HCT116 (cell line): ENCODE measurements around the gene COL5A2. TPM values are rescaled to one million over a fixed set of nuclear protein-coding genes. Genes with fewer than 3 reads are reported as not detected.

ENCODE experiments used
- ATAC-seq: fragments of 200-7000 bp; cut with Tn5 transposase; 2 replicates; pipeline ENCODE4 v1.9.1; 2020; ENCODE audit warnings: mild to moderate bottlenecking, moderate library complexity
- BruUV-seq: library from RNA; stranded (reverse); fragments of 400-500 nt; replicated peaks from 2 replicates; lab custom pipeline; 2021; lab: Mats Ljungman, UMichigan
- CTCF ChIA-PET: fragments of 300-600 bp; sonication (Branson Sonifier 250); formaldehyde crosslinking; loops from one replicate; lab custom pipeline; 2021; ENCODE audit warnings: antibody characterized with exemption; lab: Charles Lee
- POLR2A ChIA-PET: fragments of 300-600, 350-600 bp; sonication (Branson Sonifier 250); formaldehyde crosslinking; loops from one replicate; lab custom pipeline; 2021; ENCODE audit warnings: antibody characterized with exemption; lab: Charles Lee
- RAD21 ChIA-PET, 2 experiments: fragments of 300-600 bp; sonication (Branson Sonifier 250); formaldehyde crosslinking; loops; one replicate each; lab custom pipeline; 2023; ENCODE audit warnings: low total read pairs in 2 of 2; ENCODE audit not compliant: uncharacterized antibody in 2 of 2, unreplicated experiment in 2 of 2, low non-redundant PET in 1 of 2; lab: Charles Lee
- DNase-seq: peaks from one replicate; pipeline ENCODE4 v3.0.0-alpha.2; 2010; ENCODE audit warnings: low read depth, low spot score
- H2AFZ ChIP-seq: fragments of 200-600 bp; shearing (Covaris generic), sonication (generic); 2 replicates; pipeline ENCODE4 v1.6.1; 2017; ENCODE audit warnings: low read depth, mixed run types, mixed read lengths, antibody characterized with exemption, low read length; ENCODE audit not compliant: poor library complexity, severe bottlenecking
- H3K27ac ChIP-seq: 2 replicates; pipeline ENCODE4 v1.5.1; 2012; ENCODE audit warnings: low read depth, low read length
- H3K27me3 ChIP-seq: fragments of 200-600 bp; sonication (generic); 2 replicates; pipeline ENCODE4 v1.6.1; 2016; ENCODE audit warnings: mixed run types, low read length, mixed read lengths; ENCODE audit not compliant: insufficient read depth
- H3K36me3 ChIP-seq, 2 experiments: fragments of 200-500 bp in 1 of 2; fragments of 200-600 bp in 1 of 2; sonication (Bioruptor generic) in 1 of 2; sonication (generic) in 1 of 2; 2 replicates each; pipeline versions ENCODE4 v1.5.1 to v1.6.1; 2014 to 2016; ENCODE audit warnings: low read length in 2 of 2, inconsistent platforms in 1 of 2, mixed read lengths in 1 of 2, mixed run types in 1 of 2; ENCODE audit not compliant: insufficient read depth in 2 of 2, control insufficient read depth in 1 of 2
- H3K4me1 ChIP-seq, 2 experiments: fragments of 200-600 bp in 1 of 2; sonication (generic) in 1 of 2; 2 replicates each; pipeline versions ENCODE4 v1.5.1 to v1.6.1; 2012 to 2017; ENCODE audit warnings: low read length in 2 of 2, inconsistent platforms in 1 of 2, mild to moderate bottlenecking in 1 of 2, mixed read lengths in 1 of 2, mixed run types in 1 of 2, moderate library complexity in 1 of 2; ENCODE audit not compliant: insufficient read depth in 2 of 2, control insufficient read depth in 1 of 2
- H3K4me2 ChIP-seq: fragments of 200-600 bp; sonication (generic); 2 replicates; pipeline ENCODE4 v1.6.1; 2017; ENCODE audit warnings: mixed run types, low read length, mixed read lengths
- H3K4me3 ChIP-seq, 2 experiments: fragments of 200-600 bp in 1 of 2; sonication (generic) in 1 of 2; replicated peaks in 1 of 2; 2 replicates each; pipeline ENCODE4 v1.5.1; 2011 to 2016; ENCODE audit warnings: low read length in 2 of 2, control low read depth in 1 of 2, low read depth in 1 of 2, mild to moderate bottlenecking in 1 of 2, mixed read lengths in 1 of 2, mixed run types in 1 of 2
- H3K79me2 ChIP-seq: fragments of 200-600 bp; sonication (generic); 2 replicates; pipeline ENCODE4 v1.6.1; 2017; ENCODE audit warnings: mild to moderate bottlenecking, mixed run types, low read length, moderate library complexity, mixed read lengths; ENCODE audit not compliant: insufficient read depth
- H3K9ac ChIP-seq: fragments of 200-600 bp; sonication (generic); 2 replicates; pipeline ENCODE4 v1.6.1; 2016; ENCODE audit warnings: low read length, mixed read lengths
- H3K9me2 ChIP-seq: fragments of 200-600 bp; sonication (generic), shearing (Covaris generic); 2 replicates; pipeline ENCODE4 v1.6.1; 2017; ENCODE audit warnings: mixed run types, mild to moderate bottlenecking, moderate library complexity; ENCODE audit not compliant: insufficient read depth
- H3K9me3 ChIP-seq, 2 experiments: fragments of 200-500 bp in 1 of 2; fragments of 200-600 bp in 1 of 2; sonication (Bioruptor generic) in 1 of 2; sonication (generic) in 1 of 2; 2 replicates each; pipeline ENCODE4 v1.6.1; 2014 to 2017; ENCODE audit warnings: low read length in 2 of 2, mixed read lengths in 2 of 2, inconsistent platforms in 1 of 2, low read depth in 1 of 2, mild to moderate bottlenecking in 1 of 2, mixed run types in 1 of 2, moderate library complexity in 1 of 2; ENCODE audit not compliant: control insufficient read depth in 1 of 2, insufficient read depth in 1 of 2
- H4K20me1 ChIP-seq: fragments of 200-600 bp; sonication (generic), shearing (Covaris generic); 2 replicates; pipeline ENCODE4 v1.6.1; 2017; ENCODE audit warnings: mixed run types, mild to moderate bottlenecking, moderate library complexity; ENCODE audit not compliant: insufficient read depth
- CBX3 ChIP-seq: IDR thresholded peaks from 2 replicates; pipeline ENCODE4 v1.6.1; 2012; ENCODE audit warnings: low read depth
- CTCF ChIP-seq, 3 experiments: fragments of 200-600 bp in 1 of 3; sonication (generic) in 1 of 3; IDR thresholded peaks in 2 of 3; conservative IDR thresholded peaks in 1 of 3; 2 replicates each; pipeline ENCODE4 v1.5.1; 2012 to 2017; ENCODE audit warnings: low read depth in 2 of 3, low read length in 2 of 3, antibody characterized with exemption in 1 of 3, borderline replicate concordance in 1 of 3, control low read depth in 1 of 3, mild to moderate bottlenecking in 1 of 3, mixed read lengths in 1 of 3, mixed run types in 1 of 3, moderate library complexity in 1 of 3; ENCODE audit not compliant: insufficient read depth in 1 of 3
- EGR1 ChIP-seq: IDR thresholded peaks from 2 replicates; pipeline ENCODE4 v1.6.1; 2012; ENCODE audit warnings: low read depth
- ELF1 ChIP-seq: IDR thresholded peaks from 2 replicates; pipeline ENCODE4 v1.6.1; 2012; ENCODE audit warnings: low read depth, borderline replicate concordance
- FOSL1 ChIP-seq: IDR thresholded peaks from 2 replicates; pipeline ENCODE4 v1.6.1; 2012; ENCODE audit warnings: low read depth
- JUND ChIP-seq: IDR thresholded peaks from 2 replicates; pipeline ENCODE4 v1.6.1; 2012
- MAX ChIP-seq: IDR thresholded peaks from 2 replicates; pipeline ENCODE4 v1.6.1; 2012
- RAD21 ChIP-seq: IDR thresholded peaks from 2 replicates; pipeline ENCODE4 v1.6.1; 2012; ENCODE audit warnings: low read depth, mild to moderate bottlenecking
- REST ChIP-seq: IDR thresholded peaks from 2 replicates; pipeline ENCODE4 v1.6.1; 2012; ENCODE audit warnings: low read depth
- SIN3A ChIP-seq: IDR thresholded peaks from 2 replicates; pipeline ENCODE4 v1.6.1; 2012; ENCODE audit warnings: low read depth
- SP1 ChIP-seq: IDR thresholded peaks from 2 replicates; pipeline ENCODE4 v1.6.1; 2012; ENCODE audit warnings: low read depth
- SRF ChIP-seq: IDR thresholded peaks from 2 replicates; pipeline ENCODE4 v1.6.1; 2012; ENCODE audit warnings: low read depth
- TCF7L2 ChIP-seq: IDR thresholded peaks from 2 replicates; pipeline ENCODE4 v1.7.0; 2011; ENCODE audit warnings: borderline replicate concordance, inconsistent platforms; ENCODE audit not compliant: insufficient read depth, insufficient read length; ENCODE audit errors: extremely low read depth
- YY1 ChIP-seq: IDR thresholded peaks from 2 replicates; pipeline ENCODE4 v1.6.1; 2011; ENCODE audit warnings: low read length, low read depth, moderate library complexity, mild to moderate bottlenecking; ENCODE audit not compliant: insufficient replicate concordance; ENCODE audit errors: extremely low read depth
- ZFX ChIP-seq: fragments of 450-650 bp; IDR thresholded peaks from 2 replicates; pipeline ENCODE4 v1.6.1; 2017
- ZNF274 ChIP-seq: fragments of 200-500 bp; sonication (Bioruptor generic); IDR thresholded peaks from 2 replicates; pipeline ENCODE4 v1.6.1; 2014; ENCODE audit warnings: mild to moderate bottlenecking, low read depth, low read length, inconsistent platforms
- intact Hi-C: fragments of 100-400 bp; cut with micrococcal nuclease; formaldehyde crosslinking; loops from 2 replicates; pipeline ENCODE4 v1.10.0; 2022
- total RNA-seq: library from RNA; stranded (reverse); gene quantifications from one replicate; pipeline ENCODE4 v1.2.1, GENCODE V29; 2021; ENCODE audit not compliant: unreplicated experiment

Gene COL5A2
- total RNA-seq, 1 experiment from 2014 or later = 2.3 TPM

- no peak for TF ChIP-seq CTCF (IDR thresholded peaks at IDR 0.05 in 2 of 3, conservative IDR thresholded peaks at IDR 0.05 in 1 of 3; ENCODE audit: borderline replicate concordance in 1 of 3, insufficient read depth in 1 of 3, low read depth in 2 of 3, low read length in 2 of 3)
- no peak for TF ChIP-seq MAX
- TF ChIP-seq FOSL1 = no peak
Measured at GRCh38 chr2:189118386-189118785, 61.2 kb downstream of the COL5A2 start (continued).

GRCh38 chr2:189116979-189117378 lies 62.6 kb downstream of the COL5A2 start:
- no peak for ATAC-seq
- CTCF ChIA-PET = interaction anchor here (1.2 to 2.4 kb wide), 4 partner anchors 12 to 296 kb away, joined by 3 to 8 read pairs (median 3); no protein-coding TSS in a partner anchor
- Histone ChIP-seq H2AFZ (no peak overlapping the region), H3K4me2 (no peak overlapping the region), H4K20me1 (no peaks in the 10 kb centered on the region), H3K4me1 (no peaks in the 10 kb centered on the region), H3K79me2 (no peaks in the 10 kb centered on the region), H3K27me3 (no peaks in the 10 kb centered on the region), H3K4me3 (no peak overlapping the region), H3K9ac (no peak overlapping the region), H3K27ac (no peak overlapping the region), H3K9me3 (no peaks in the 10 kb centered on the region), H3K9me2 (no peaks in the 10 kb centered on the region), H3K36me3 (no peaks in the 10 kb centered on the region)
- POLR2A ChIA-PET = no interaction called here
- no TSS peak for BruUV-seq
- no peak for DNase-seq
- RAD21 ChIA-PET = interaction anchor here in 1 of 2 experiments (0.7 kb wide), 1 partner anchor 296 kb away, joined by 3 read pairs; no protein-coding TSS in a partner anchor
- intact Hi-C loops = loop anchor here (5.0 kb wide), 1 partner anchor 170 kb away; no protein-coding TSS in a partner anchor
- TF ChIP-seq FOSL1 (no peak), JUND (no peak), SP1 (no peak), CBX3 (no peak), ELF1 (no peak), TCF7L2 (no peak), YY1 (no peak), SRF (no peak), CTCF (IDR thresholded peaks at IDR 0.05 in 2 of 3, conservative IDR thresholded peaks at IDR 0.05 in 1 of 3; ENCODE audit: borderline replicate concordance in 1 of 3, insufficient read depth in 1 of 3, low read depth in 2 of 3, low read length in 2 of 3) (no peak), ZFX (no peak), RAD21 (no peak), MAX (no peak), SIN3A (no peak), EGR1 (no peak), ZNF274 (no peak), REST (no peak)
